Activated CD4-positive, alpha-beta T cell treated with anti-CD3 and anti-CD28 coated beads, Interleukin-2, Interleukin-4, amounts not matched to agents 100 ng/mL and 50 ng/mL, durations not matched to agents 16 hours and 8 hours (primary cell): ENCODE measurements around the gene MRPS10.
A peak's percentile ranks its signal among the peaks of the same experiment; 100 is the strongest.
"Not testable (repeated sequence)": the region's sequence is repeated elsewhere in the genome, so short reads cannot be mapped to it uniquely, and the experiment has no call there.

Experiments
- DNase-seq: peaks from one replicate; pipeline ENCODE4 v3.0.0-alpha.2; 2020; ENCODE audit warnings: low spot score

MRPS10 gene

GRCh38 chr6:42176981-42177380 lies 40.7 kb downstream of the MRPS10 start:
- DNase-seq: no peak

GRCh38 chr6:42175860-42176259 lies 41.8 kb downstream of the MRPS10 start:
- no peak for DNase-seq

- DNase-seq: no peak
These were observed 44.6 kb downstream of the MRPS10 start, which contains the start of gene GUCA1A for GRCh38 chr6:42173101-42173500. Gene GUCA1A, plus strand, starts transcription at chr6:42173364. Its CDS starts 250 bp downstream, at chr6:42173614.

- no peak for DNase-seq
These were observed 45.7 kb downstream of the MRPS10 start for GRCh38 chr6:42171813-42172581.

GRCh38 chr6:42169780-42170179 lies 47.9 kb downstream of the MRPS10 start:
- not testable (repeated sequence) for DNase-seq

- DNase-seq: no peak
These were observed 49.0 kb downstream of the MRPS10 start for GRCh38 chr6:42168650-42169049.

GRCh38 chr6:42166444-42167141 lies 51.1 kb downstream of the MRPS10 start:
- DNase-seq: peak; percentile 77

GRCh38 chr6:42165016-42165415 lies 52.6 kb downstream of the MRPS10 start:
- no peak for DNase-seq

- DNase-seq: no peak
These were observed 53.7 kb downstream of the MRPS10 start for GRCh38 chr6:42163981-42164380.

GRCh38 chr6:42162812-42163211 lies 54.8 kb downstream of the MRPS10 start:
- DNase-seq: no peak

GRCh38 chr6:42162384-42162783 lies 55.3 kb downstream of the MRPS10 start:
- no peak for DNase-seq

- DNase-seq: no peak
These were observed 58.1 kb downstream of the MRPS10 start for GRCh38 chr6:42159431-42160024.

GRCh38 chr6:42158631-42159030 lies 59.0 kb downstream of the MRPS10 start:
- no peak for DNase-seq

GRCh38 chr6:42158011-42158410 lies 59.6 kb downstream of the MRPS10 start:
- DNase-seq: no peak
